Ishikawa (cell line): ENCODE results near the gene NUP37.

Experiments
- CEBPB ChIP-seq: IDR thresholded peaks from 2 replicates; pipeline ENCODE4 v1.6.1; 2012
- CREB1 ChIP-seq: IDR thresholded peaks from 2 replicates; pipeline ENCODE4 v1.6.1; 2012; ENCODE audit warnings: low read depth
- EGR1 ChIP-seq: IDR thresholded peaks from 2 replicates; pipeline ENCODE4 v1.6.1; 2012
- EP300 ChIP-seq: IDR thresholded peaks from 2 replicates; pipeline ENCODE4 v1.6.1; 2012; ENCODE audit warnings: borderline replicate concordance
- FOXM1 ChIP-seq: IDR thresholded peaks from 2 replicates; pipeline ENCODE4 v1.6.1; 2012; ENCODE audit warnings: low read depth, borderline replicate concordance
- NFIC ChIP-seq: IDR thresholded peaks from 2 replicates; pipeline ENCODE4 v1.6.1; 2012
- RAD21 ChIP-seq: IDR thresholded peaks from 2 replicates; pipeline ENCODE4 v1.6.1; 2012; ENCODE audit warnings: low read depth
- TAF1 ChIP-seq: IDR thresholded peaks from 2 replicates; pipeline ENCODE4 v1.6.1; 2012; ENCODE audit warnings: low read depth, mild to moderate bottlenecking
- TCF12 ChIP-seq: IDR thresholded peaks from 2 replicates; pipeline ENCODE4 v1.6.1; 2012; ENCODE audit warnings: low read depth
- TEAD4 ChIP-seq: IDR thresholded peaks from 2 replicates; pipeline ENCODE4 v1.6.1; 2012
- YY1 ChIP-seq: IDR thresholded peaks from 2 replicates; pipeline ENCODE4 v1.6.1; 2012; ENCODE audit warnings: low read depth
- ZBTB7A ChIP-seq: IDR thresholded peaks from 2 replicates; pipeline ENCODE4 v1.6.1; 2012; ENCODE audit warnings: low read depth
- TF ChIP-seq, protein P1 (sequence below): IDR thresholded peaks from 2 replicates; pipeline ENCODE4 v1.6.1; 2012; ENCODE audit warnings: low read depth, mild to moderate bottlenecking
- TF ChIP-seq, protein P2 (sequence below): IDR thresholded peaks from 2 replicates; pipeline ENCODE4 v1.6.1; 2012
- TF ChIP-seq, protein P3 (sequence below): IDR thresholded peaks from 2 replicates; pipeline ENCODE4 v1.6.1; 2012

NUP37 gene

DNA sequence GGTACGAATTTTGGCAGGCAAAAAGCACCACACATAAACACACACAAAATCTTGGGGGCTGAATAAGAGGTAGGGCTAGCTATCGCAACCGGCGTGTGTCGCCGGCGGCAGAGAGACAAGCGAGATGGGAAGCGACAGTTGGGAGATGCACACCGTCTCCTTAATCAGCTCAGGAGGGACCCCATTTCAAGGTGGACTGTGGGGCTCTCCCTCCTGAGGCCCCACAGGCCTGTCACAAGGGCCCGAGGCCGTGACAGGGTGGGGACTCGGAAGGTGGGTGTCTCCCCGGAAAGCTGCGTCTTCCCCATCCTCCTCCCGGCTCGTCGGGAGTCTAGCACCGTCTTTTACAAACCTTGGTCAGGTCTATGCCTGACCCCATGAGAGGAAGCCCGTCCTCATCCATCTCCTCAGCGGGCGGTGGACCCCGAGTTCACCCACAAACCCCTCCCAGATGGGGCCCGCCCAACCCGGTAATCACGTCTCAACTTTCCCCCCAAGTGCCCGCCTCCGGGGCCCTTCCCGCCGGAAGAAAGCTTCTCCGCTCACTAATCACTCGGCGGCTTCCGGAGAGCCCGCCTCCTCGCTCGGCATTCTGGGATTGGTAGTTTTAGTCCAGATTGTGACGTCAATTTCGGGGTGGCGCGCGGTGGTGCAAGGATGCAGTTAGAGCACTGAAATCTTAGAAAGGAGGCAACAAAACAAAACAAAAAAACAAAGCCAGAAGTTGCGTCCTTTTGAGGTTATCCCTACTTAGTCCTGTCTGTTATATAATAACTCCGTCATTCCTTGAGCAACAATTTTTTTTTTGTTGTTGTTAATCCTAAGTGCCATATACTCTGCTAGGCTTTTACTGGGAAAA lies 58.1 kb downstream of the NUP37 start, which contains the start of gene WASHC3:
Gene WASHC3 (minus strand): TSS at position 432 of the 859 bp plus-strand sequence. CDS start 29 bp downstream, at position 403.
- TF ChIP-seq, protein P1, sequence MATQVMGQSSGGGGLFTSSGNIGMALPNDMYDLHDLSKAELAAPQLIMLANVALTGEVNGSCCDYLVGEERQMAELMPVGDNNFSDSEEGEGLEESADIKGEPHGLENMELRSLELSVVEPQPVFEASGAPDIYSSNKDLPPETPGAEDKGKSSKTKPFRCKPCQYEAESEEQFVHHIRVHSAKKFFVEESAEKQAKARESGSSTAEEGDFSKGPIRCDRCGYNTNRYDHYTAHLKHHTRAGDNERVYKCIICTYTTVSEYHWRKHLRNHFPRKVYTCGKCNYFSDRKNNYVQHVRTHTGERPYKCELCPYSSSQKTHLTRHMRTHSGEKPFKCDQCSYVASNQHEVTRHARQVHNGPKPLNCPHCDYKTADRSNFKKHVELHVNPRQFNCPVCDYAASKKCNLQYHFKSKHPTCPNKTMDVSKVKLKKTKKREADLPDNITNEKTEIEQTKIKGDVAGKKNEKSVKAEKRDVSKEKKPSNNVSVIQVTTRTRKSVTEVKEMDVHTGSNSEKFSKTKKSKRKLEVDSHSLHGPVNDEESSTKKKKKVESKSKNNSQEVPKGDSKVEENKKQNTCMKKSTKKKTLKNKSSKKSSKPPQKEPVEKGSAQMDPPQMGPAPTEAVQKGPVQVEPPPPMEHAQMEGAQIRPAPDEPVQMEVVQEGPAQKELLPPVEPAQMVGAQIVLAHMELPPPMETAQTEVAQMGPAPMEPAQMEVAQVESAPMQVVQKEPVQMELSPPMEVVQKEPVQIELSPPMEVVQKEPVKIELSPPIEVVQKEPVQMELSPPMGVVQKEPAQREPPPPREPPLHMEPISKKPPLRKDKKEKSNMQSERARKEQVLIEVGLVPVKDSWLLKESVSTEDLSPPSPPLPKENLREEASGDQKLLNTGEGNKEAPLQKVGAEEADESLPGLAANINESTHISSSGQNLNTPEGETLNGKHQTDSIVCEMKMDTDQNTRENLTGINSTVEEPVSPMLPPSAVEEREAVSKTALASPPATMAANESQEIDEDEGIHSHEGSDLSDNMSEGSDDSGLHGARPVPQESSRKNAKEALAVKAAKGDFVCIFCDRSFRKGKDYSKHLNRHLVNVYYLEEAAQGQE = no peak
- TF ChIP-seq YY1 (no peak), EGR1 (no peak), TAF1 (peak; percentile 67), EP300 (no peak; the same call in 1 of the 2 replicates), TEAD4 (no peak), RAD21 (no peak), NFIC (no peak), CREB1 (peak; percentile 76), CEBPB (no peak), TCF12 (peak; percentile 32; the same call in 1 of the 2 replicates), FOXM1 (no peak), ZBTB7A (peak; percentile 76; the same call in 1 of the 2 replicates)
- TF ChIP-seq, protein P2, sequence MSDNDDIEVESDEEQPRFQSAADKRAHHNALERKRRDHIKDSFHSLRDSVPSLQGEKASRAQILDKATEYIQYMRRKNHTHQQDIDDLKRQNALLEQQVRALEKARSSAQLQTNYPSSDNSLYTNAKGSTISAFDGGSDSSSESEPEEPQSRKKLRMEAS = 0 out of 2 replicates have a peak, but pooled peaks have one; percentile 25
- TF ChIP-seq, protein P3, sequence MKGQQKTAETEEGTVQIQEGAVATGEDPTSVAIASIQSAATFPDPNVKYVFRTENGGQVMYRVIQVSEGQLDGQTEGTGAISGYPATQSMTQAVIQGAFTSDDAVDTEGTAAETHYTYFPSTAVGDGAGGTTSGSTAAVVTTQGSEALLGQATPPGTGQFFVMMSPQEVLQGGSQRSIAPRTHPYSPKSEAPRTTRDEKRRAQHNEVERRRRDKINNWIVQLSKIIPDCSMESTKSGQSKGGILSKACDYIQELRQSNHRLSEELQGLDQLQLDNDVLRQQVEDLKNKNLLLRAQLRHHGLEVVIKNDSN = no peak

DNA sequence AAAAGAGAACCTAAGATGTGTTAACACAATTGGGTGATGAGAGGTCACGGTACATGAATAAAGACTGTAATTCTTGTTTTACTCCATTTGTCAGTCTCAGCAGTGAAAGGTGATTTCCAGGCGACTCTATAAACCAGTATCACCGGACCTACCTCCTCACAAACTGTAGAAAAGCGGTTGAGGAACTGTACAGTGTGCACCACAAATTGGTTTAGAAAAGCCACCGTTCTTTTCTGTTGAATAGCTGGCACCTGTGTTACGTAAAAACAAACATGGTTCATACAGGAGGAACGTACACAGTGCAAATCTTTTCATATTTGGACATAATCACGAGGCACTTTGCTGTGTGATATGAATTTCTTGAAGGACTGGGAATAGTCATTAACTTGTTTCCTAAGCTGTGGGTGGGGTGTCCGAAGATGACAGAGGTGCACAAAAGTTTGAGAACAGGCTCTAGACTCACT lies 58.8 kb downstream of the NUP37 start:
- TF ChIP-seq NFIC = no peak
- TF ChIP-seq CREB1 = no peak
- TF ChIP-seq TEAD4 = no peak
- TF ChIP-seq EGR1 = no peak
- TF ChIP-seq YY1 = no peak
- no peak for TF ChIP-seq CEBPB
- TF ChIP-seq TAF1 = no peak
- no peak for TF ChIP-seq EP300
- TF ChIP-seq, protein P2 = no peak
- no peak for TF ChIP-seq TCF12
- TF ChIP-seq, protein P1 = no peak
- TF ChIP-seq ZBTB7A = no peak

DNA sequence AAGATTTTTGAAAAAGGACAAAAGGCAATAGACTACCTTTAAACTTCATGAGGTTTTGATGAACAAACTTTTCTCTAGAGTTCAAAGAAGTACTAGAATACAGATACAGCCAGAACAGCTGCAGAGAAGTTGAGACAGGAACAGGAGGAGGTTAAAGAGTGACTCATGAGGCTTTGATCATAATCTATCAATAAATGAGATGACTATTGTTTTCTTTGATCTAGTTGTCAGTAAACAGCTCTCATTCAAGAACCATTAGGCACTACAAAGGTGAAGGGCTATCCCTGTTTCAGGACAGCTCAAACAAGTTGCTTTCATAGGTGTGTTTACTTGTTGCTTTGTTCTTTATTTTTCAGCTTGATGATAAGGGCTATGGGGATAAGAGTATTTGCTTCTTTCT lies 60.6 kb downstream of the NUP37 start:
- TF ChIP-seq CREB1 = no peak
- no peak for TF ChIP-seq TAF1
- no peak for TF ChIP-seq NFIC
- TF ChIP-seq YY1 = no peak
- no peak for TF ChIP-seq RAD21
- TF ChIP-seq, protein P3 = no peak
- TF ChIP-seq TEAD4 = no peak
- no peak for TF ChIP-seq FOXM1

DNA sequence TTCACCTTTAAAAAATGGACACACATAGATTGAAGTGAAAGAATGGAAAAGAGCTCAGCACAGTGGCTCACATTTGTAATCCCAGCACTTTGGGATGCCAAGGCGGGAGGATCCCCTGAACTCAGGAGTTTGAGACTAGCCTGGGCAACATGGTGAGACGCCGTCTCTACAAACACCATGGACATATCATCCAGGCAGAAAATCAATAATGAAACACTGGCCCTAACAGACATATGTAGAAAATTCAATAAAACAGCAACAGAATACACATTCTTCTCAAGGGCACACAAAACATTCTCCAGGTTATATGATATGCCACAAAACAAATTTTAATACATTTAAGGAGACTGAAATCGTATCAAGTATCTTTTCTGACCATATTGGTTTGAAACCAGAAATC lies 65.6 kb downstream of the NUP37 start:
- TF ChIP-seq RAD21 (no peak), TCF12 (no peak)
- TF ChIP-seq, protein P1 = no peak
- TF ChIP-seq, protein P2 = no peak
